ENCODE data around the gene TAX1BP1.
A peak's percentile ranks its signal among the peaks of the same experiment; 100 is the strongest.

The TAX1BP1 gene

DNA sequence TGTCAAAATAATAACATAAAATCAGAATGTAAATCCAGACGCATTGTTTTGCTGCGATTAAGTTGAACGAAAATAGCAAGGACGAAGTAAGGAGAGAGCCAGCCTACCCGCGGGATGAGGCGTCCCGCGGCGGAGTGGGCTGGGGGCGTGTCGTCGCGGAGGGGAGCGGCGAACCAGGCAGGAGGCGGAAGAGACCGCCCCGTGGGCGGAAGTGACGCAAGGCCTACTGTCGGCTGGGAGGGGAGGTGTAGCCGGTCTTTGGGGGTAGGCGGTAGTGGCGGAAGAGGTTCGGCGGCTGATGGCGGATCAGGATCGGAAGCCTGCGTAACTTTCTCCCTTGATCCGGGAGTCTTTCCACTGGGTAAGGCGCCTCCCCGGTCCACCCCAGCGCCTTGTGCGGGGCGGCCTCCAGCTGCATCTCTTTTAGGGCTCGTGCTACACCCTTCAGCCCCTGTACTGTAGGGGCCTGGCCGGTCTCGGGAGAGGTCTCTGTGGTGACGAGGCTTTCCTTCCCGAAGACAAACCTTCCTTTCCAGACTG, at the start of gene TAX1BP1:
Gene TAX1BP1 (plus strand): TSS at position 254 of the 540 bp plus-strand sequence. CDS start 8,363 bp downstream, outside the sequence.
- DNase-seq = peak; percentile 96

DNA sequence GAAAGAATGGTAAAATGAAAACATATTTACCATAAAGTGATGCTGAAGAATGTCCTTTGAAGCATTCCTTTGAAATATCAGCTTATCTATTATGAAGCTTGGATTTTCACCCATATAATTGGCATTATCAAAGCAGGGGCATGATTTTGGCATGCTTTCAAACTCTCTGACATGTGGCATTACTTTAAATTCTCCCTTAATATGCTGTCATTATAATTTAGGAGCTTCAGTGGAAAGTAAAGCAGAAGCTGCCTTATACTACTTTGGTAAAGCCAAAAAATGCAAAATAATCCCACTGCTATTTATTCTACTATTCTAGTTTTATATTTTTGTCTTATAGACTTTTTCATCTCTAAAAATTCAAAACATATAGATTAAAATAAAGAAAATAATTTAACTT, 49.3 kb upstream of the TAX1BP1 start:
- DNase-seq = no peak

DNA sequence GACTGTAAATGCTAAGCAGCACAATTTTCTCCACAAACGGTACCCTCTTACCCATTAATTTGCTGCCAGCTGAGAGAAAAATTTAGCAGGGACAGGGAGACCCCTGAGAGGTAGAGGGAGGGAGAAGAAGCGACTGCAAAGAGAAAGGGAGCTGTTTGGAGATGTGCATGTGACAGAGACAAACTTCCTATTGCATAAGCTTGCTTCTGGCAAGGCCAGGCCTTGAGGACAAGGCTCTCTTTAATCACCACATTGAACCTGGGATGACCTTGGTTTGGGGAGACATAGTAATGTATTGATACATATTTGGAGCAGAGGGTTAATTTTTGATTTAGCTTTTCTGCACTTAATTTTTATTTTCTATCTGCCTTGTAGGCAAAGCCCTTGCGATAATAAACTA, 46.2 kb upstream of the TAX1BP1 start:
- DNase-seq = no peak

DNA sequence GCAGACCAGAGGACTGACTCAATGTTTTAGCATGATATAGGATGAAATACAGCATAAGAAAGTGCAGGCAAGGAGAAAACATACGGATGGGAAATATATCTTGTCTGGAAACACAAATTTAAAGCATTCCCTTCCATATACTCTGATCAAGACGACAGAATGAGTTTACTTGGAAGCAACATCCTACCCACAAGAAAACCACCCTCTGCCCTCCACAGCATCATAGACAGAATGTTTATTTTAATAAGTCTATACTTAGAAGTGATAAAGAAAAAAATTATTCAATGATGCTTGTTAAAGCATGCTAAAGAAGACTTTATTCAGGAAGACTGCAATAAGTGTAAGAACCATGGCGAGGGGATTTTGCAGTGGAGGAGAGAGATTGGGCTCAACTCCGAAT, 44.9 kb upstream of the TAX1BP1 start:
- no peak for DNase-seq

DNA sequence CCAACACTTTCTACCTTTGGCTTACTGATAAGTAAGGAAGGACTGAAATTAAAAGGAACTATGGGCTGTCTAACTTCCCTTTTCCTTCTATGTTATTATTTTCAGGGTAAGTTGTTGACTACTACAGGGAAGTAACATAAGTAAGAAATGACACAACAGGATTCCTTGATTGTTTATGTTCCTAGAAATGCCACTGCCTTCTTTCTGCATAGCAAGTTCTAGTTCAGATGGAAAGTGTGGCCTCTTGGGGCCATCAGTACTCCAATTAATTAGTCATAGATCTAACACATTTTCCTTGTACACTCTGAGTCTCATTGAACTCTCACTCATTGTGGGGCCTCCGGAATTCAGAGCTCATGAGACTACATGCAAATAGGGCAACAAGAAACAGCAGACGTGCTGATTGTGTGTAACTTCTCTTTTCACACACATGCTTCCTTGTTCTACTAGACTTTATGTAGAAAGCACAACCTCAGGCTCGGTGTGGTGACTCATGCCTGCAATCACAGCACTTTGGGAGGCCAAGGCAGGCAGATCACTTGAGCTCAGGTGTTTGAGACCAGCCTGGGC, 42.0 kb upstream of the TAX1BP1 start:
- no peak for DNase-seq

DNA sequence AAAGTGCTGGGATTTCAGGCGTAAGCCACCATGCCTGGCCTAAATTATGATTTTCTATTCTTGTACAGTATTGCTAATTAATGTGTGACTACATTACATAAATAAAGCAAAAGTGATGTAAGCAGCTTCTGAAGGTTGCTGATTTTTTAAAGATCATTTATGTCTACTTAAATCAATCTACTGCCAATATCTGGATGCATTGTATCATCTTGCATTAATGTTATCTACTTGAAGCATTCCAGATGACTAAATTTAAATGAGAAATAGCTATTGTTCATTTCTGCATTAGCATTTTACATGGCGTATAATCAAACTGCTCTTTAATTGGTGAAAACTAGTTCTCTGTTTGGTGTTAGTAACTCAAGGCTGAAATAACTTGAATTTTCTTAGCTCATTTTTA, 40.2 kb upstream of the TAX1BP1 start:
- DNase-seq = no peak

DNA sequence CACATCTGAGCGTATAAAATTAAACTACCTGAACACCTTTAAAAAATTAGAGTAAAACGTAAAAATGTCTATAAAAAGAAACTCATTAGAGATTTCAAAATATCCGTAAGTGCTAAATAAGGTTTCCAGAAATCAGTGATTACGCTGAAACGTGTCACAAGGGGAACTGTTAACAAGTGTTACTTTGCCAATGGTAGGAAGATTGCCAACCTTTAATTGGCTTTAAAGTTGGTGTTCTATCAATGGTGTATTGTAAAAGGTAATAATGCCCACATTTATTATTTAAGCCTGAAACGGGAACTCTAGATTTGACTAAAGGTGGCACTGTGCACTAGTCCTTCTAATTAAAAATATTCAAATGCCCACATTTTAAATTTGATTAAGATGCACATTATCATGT, 39.5 kb upstream of the TAX1BP1 start:
- DNase-seq = no peak

DNA sequence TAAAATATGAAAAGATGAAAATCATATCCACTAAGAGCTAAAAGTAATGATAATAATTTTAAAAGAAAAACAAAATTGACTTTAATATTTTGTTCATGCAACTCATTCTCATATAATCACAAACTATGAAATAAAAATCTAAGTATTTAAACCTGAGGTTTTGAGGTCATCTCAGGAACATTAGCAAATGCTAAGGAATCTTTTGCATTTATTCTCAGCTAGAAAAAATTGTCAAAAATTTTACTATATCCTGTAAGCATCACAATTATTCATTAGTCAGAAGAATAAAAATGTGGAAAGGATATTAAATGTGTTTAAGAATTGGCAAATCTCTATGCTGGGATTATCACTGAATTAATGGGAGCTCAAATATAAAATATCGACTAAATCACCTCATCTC, 36.8 kb upstream of the TAX1BP1 start:
- no peak for DNase-seq

DNA sequence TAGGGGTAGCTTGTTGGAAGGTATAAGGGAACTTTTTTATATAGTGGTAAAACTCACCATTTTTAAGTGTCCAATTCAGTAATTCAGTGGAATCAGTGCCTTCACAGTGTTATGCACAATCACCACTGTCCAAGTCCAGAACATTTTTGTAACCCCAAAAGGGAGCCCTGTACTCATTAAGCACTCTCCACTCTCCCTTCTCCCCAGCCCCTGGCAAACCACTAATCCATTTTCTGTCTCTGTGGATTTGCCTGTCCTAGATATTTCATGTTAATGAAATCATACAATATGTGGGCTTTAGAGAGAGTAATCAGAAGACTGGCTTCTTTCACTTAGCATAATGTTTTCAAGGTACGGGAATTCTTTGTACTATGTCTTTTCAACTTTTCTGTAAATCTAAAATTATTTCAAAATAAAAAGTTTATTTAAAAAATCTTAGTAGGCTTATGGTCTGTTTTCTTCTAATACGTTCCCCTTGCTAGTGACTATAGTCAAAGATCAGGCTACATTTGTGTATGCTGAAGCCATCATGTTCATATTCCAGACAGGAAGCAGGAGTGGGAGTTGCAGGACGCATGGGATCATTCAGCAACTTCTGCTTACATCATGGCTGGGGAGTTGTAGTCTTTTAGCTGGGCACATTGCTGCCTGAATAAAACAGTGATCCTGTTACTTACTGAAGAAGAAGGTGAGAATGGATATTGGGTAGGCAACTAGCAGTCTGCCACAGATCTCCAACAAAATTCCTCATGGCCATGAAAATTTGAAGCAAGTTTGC, 35.4 kb upstream of the TAX1BP1 start:
- no peak for DNase-seq

DNA sequence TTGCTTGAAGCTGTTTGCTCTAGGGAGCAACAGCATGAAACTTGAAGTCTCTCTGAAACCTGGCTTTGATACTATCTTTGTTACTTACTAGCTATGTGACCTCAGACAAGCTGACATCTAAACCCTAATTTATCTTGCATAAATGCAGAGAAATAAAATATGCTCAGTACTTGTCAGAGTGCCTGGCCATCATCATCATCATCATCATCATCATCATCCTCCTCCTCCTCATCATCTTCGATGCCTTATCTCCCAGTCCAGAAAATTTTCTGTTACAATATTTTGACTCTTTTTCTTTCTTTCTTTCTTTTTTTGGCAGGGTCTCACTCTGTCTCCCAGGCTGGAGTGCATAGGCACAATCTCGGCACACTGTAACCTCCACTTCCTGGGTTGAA, 34.8 kb upstream of the TAX1BP1 start:
- no peak for DNase-seq

DNA sequence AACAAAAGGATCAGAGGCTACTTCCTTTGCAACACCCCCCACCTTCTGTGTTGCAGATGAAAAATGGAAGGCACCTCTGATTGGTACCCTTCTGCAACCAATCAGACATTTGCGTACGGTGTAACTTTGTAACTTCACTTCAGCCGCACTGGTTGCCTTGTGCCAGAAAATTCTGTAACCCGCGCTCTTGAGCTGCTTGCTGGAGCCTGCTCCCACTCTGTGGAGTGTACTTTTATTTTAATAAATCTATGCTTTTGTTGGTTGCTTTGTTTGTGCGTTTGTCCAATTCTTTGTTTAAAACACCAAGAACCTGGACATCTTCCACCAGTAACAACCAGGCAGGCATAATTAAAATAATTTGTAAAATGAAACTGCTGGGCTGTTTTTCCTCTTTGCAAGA, 31.5 kb upstream of the TAX1BP1 start:
- no peak for DNase-seq

DNA sequence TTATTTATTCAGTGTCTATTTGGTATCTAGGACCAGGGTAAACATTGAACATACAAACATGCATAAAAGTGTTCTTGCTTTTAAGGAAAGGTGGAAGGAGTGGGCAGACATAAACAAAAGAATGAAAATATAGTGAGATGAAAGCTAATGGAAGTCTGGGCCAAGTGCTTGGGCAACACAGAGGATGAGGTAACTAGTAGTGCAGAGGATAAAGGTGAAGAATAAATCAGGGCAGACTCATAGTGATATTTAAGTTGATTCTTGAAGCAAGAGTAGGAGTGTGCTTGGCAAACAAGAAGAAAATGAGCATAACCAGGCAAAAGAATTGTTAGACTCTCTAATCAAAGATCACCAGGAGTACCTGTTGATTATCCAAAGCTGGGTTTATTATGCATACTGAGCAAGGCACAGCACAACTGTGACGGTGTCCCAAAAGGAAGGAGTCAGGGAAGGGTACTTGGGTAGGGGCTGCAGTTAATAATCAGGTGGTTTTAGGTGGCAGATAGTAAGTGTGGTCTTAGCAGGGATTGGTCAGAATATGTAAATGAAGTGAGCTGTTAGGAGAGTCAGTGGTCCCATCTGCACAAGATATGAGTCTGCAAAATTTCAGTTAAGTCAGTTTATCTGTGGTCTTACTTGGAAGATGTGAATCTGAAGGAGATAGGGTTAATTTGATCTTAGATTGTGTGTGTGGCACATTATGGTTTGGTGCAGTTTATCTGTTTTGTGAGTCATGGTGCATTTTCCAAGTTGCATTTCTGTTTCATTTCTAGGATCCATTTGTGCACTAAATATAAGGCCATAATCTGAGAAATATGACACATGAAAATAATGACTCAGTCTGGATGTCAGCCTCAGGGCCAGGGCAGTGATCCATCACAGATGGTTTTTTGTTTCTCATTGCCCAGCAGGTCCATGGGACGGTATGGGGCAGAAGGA, 30.6 kb upstream of the TAX1BP1 start:
- no peak for DNase-seq

DNA sequence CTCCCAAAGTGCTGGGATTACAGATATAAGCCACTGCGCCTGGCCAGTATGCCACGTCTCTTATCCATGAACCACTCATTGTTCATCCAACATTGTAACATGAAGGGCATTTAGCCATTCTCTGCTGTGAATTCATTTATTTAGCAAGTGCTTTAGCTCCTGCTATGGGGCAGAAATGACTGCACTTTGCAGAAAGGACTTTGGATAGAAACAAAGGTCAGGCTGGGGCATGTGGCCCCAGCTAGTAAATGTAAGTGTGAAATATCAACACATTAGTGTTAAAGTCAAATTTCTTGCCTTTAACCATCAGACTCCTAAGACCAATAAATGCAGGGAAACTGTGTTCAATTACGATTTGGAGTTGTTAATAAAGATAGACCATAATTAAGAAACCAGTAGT, 27.7 kb upstream of the TAX1BP1 start:
- no peak for DNase-seq

DNA sequence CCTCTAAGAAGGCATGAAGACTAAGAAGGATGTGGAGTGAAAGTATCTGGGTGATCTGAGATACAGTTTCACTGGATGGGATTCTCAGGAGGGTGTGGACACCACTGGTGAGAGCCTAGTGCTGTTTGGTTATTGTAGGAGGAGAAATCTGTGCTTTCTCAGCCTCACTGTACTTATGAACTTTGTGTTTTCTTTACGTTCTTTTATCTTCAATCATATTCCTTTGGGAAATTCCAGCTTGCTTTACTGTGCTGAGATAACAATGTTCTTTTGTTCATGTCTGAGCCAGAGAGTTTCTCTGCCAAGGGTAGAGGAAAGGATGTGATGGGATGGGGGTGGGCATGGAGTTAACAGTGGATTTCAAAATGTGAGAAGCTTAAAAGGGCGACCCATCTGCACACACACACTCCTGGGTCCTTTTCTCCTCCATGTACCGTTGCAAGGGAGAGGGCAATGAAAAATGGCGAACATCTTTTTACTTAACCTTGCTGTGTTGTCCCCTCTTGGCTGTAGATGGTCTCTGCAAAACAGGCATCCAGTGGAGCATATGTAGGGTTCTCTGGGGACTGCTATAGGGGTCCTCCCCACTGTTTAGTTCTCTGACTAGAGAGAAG, 25.0 kb upstream of the TAX1BP1 start:
- DNase-seq = no peak

DNA sequence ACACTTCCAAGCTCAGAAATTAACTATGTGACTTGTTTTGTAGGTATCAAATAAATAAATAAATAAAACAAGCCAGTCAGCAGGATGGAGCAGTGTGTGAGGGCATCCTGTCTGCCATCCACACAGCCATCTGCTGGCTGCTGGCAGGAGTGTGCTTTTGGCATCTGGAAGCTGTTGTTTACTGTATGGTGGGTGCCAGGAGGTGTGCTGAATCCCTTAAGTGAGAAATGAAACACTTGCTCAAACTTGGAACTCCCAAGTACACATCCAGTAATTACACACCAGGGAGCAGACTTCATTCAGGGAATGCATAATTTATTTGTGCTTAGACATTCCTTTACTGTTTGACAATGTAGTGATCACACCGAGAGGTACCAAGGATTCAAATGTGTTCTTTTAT, 16.9 kb upstream of the TAX1BP1 start:
- no peak for DNase-seq

DNA sequence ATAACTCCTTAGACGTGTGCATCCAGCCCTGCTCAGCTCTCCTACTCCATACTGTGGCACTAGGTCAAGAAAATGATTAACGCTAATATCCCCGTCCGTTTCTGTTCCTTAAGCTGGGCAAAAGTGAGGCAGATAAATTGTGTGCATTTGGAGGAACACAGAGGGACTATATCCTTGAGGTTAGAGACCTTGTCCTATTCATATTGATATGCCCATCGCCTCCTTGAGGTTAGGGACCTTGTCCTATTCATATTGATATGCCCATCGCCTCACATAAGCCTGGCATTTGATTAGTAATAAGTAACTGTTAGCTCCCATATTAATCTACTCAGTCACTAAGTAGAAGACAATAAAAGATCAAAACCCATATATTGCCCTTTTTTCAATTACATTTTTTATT, 12.9 kb upstream of the TAX1BP1 start:
- DNase-seq = no peak

DNA sequence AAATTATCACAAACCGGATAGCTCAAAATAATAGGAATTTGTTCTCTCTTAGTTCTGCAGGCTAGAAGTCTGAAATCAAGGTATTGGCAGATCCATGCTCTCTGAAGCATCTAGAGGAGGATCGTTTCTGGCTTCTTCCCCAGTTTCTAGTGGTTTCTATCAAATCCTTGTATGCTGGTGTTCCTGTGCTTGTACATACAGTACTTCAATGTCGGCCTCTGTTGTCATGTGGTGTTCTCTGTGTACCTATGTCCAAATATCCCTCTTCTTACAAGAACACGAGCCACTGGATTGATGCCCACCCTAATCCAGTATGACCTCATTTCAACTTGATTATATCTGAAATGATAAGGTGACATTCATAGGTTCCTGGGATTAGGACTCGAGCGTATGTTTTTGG, 9.8 kb upstream of the TAX1BP1 start:
- no peak for DNase-seq

DNA sequence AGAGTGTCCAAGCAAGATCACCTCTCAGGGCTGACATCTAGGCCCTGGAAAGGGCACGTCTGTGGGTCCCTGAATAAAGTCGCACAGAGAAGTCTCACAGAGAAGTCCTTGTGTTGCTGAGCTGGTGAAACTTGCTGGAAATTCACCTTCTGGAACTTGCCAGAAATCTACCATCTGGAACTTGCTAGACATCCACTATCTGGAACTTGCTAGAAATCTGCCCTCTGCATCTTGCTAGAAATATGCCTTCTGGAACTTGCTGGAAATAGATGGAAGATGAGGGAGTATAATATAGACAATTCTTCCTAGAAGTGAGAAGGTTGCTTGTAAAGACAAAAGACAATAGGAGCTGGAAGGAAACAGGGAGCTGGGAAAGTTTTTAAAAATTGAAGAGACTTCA, 5.4 kb upstream of the TAX1BP1 start:
- DNase-seq = no peak

DNA sequence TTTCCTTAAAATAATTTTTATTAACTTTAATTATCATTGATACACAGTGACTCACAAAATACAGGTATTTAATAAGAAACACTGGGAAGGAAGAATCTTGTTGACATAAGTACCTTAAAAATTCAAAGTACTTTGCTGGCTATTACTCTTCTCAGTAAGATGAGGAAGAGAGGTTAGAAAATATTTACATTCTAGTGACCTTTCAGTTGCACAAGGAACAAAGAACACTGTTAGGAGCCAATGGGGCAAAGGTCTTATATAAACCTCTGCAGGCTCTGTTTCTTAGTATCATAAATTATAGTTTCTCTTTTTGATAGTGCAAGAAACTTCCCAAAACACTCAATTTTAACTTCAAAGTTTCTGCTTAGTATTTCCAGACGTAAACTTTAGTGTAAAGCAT, 4.8 kb upstream of the TAX1BP1 start:
- no peak for DNase-seq

DNA sequence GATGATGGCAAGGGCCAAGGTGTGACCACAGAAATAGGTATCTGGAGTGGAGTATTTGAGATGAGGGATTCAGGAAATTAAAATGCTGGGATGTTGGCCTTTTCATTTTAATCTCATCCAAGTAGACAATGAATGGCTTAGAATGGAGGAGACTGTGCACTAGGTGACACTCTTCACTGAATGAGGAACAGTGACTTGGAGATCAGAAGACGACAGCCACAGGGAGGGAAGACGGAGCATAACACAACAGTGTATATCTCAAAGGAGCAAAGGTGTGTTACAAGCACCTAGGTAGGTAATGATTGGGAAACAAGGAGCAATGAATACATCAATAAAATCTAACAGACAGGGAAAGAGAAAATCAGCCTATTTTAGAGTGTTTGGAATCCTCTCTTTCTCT, 4.1 kb upstream of the TAX1BP1 start:
- no peak for DNase-seq

DNA sequence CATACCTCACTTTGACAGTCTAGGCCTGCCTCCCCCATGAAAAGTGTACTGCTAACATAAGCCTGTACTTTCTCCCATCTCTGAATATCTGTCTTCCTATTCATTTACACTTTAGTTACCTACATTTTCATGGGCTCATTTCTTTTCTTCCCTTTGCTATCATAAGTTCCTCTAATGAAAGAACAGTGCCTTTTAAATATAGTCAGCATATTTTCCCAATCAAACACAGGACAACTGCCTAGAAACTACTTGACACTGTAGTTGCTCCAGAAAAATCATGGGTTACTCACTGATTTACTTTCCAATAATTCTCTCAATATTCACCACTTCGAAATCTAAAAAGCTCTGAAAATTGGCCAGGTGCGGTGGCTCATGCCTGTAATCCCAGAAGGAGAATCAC, 2.8 kb upstream of the TAX1BP1 start:
- DNase-seq = no peak

DNA sequence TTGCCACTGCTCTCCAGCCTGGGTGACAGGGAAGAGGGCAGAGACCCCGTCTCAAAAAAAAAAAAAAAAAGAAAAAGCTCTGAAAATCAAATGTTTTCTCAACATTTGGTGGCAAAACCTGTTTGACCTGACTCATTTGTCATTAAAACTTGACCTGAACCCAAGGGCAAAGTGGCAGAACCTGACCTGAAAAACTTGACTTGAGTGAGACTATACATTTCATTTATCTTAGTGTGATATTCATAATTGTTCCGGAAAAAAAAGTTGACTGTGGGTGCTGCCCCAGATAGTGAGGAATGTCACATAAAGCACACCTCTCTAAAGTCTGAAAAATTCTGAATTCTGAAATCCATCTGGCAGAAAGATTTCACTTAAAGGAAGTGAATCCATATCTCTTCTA, 2.3 kb upstream of the TAX1BP1 start:
- DNase-seq = no peak

DNA sequence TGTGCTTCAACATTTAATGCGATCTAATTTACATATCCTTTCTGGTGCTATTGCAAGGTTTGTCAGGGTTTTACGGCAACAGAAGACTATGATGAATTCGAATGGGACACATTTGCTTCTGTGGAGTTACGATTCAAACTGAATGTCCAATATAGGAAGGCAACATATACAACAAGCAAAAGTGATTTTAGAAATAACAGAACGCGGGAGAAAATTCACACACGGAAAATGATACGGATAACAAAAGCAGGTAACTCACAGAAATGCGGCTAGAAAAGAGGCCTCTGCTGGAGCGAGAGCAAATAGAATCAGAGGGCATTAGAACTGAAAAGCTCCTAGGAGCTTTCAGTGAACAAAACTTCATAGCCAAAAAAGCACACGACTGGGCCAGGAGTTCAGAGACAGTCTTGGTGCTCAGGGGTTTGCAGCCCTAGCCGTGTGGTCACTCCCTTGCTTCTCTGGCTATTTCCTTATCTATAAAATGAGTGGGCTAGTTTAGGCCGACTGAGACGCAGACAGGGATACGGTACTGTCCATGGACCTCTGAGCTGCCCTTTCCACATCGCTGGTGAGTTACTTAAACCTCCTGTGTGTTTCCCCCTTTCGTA, 557 bp upstream of the TAX1BP1 start:
- DNase-seq = no peak
